GM18505 (cell line): Measurements from ENCODE around the gene FHIP1A.

Source experiments
- ATAC-seq: cut with Tn5 transposase; IDR thresholded peaks from one replicate; pipeline ENCODE4 v1.9.1; 2021; ENCODE audit not compliant: unreplicated experiment
- POLR2A ChIP-seq: IDR thresholded peaks from 4 replicates; pipeline ENCODE4 v1.6.1; 2011; ENCODE audit warnings: borderline replicate concordance; ENCODE audit not compliant: insufficient read depth, insufficient read length; ENCODE audit errors: extremely low read depth

The FHIP1A gene

GRCh38 chr4:151454513-151454912 is 45.5 kb downstream of the FHIP1A start:
- no peak for ATAC-seq
- no peak for TF ChIP-seq POLR2A

GRCh38 chr4:151455212-151455611 is 46.2 kb downstream of the FHIP1A start:
- no peak for TF ChIP-seq POLR2A
- ATAC-seq: no peak

- no peak for ATAC-seq
Observed at GRCh38 chr4:151458148-151458547, 49.2 kb downstream of the FHIP1A start.

More at GRCh38 chr4:151458148-151458547, 49.2 kb downstream of the FHIP1A start:
- TF ChIP-seq POLR2A: no peak
